HG03575 (cell line): Measurements from ENCODE around the gene GRIK4.
"Not testable (repeated sequence)": the region's sequence is repeated elsewhere in the genome, so short reads cannot be mapped to it uniquely, and the experiment has no call there.

Source experiments
- ATAC-seq: cut with Tn5 transposase; IDR thresholded peaks from one replicate; pipeline ENCODE4 v1.9.1; 2021; ENCODE audit not compliant: unreplicated experiment, insufficient number of reproducible peaks, low FRiP score; ENCODE audit errors: extremely low read depth

GRIK4 gene

DNA sequence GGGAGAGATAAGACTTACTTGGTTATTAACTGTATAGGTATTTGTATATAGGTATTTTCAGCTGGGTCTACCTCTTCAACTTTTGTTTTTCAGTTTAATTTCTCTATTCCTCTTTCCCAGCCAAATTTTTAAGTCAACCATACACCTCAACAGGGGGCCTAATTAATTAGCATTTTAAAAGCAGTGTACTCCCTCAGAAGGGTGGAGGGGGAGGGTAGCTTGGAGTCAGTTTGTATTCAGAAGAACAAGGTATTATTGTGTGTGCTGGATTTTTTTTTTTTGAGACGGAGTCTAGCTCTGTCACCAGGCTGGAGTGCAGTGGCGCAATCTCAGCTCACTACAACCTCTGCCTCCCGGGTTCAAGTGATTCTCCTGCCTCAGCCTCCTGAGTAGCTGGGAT is 8.0 kb upstream of the GRIK4 start:
- not testable (repeated sequence) for ATAC-seq

DNA sequence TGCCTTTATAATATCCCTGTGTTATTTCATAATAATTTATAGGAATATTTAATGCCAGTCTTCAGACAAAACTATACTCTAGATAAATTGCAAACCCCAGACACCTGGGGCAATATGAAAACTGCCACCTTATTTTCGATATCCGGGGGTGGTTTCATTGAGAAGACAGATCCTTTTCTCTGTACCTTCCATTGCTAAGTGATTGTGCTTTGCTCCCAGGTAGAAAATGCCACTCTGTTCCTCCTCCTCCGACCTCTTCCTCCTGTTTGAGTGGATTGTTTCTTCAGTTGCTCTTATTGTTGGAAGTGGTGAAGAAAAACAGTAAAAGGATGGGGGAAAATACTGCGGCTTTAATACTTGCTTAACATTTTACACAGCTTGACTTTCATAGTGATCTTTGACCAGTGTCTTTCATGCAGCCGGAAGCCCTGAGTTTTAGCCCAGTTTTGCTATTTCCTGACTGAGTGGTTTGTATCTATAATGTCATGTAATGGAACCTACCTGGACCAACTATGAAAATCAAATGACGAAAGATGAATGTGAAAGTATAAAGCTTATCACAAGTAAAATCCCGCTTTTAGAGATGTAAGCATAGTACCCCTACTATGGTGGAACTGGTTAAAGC is 5.6 kb upstream of the GRIK4 start:
- ATAC-seq: no peak

DNA sequence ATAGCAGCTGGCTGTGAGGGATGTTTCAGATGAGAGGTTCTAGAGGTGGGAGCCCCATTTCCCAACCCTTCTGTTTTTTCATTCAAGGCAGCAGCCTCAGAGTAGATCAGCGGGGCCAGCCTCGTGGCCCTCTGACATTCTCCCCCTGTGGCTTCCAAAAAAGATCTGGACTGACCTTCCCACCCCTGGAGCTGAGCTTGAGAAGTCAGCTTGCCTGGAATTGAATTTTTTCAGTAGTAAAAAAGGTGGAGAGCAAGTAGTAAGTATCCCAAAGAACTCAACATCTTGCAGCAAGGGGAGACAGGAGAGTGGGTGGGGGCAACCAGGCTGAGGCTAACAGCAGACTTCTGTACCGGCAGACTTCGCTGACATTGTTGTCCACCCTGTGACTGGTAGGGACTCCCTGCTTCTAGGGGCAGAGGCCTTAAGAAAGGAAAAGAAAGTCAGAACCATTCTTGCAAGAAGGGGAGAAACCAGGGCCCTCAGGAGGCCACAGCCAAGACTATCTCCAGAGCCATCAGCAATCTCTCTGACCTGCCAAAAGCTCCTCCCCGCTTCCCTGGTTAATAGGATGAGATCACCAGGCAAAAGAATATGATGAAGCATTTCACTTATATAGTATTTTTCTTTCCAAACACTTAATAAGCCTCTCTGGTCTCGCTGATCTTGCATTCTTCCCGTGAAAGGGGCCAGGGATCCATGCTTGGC is 2.0 kb upstream of the GRIK4 start:
- no peak for ATAC-seq

DNA sequence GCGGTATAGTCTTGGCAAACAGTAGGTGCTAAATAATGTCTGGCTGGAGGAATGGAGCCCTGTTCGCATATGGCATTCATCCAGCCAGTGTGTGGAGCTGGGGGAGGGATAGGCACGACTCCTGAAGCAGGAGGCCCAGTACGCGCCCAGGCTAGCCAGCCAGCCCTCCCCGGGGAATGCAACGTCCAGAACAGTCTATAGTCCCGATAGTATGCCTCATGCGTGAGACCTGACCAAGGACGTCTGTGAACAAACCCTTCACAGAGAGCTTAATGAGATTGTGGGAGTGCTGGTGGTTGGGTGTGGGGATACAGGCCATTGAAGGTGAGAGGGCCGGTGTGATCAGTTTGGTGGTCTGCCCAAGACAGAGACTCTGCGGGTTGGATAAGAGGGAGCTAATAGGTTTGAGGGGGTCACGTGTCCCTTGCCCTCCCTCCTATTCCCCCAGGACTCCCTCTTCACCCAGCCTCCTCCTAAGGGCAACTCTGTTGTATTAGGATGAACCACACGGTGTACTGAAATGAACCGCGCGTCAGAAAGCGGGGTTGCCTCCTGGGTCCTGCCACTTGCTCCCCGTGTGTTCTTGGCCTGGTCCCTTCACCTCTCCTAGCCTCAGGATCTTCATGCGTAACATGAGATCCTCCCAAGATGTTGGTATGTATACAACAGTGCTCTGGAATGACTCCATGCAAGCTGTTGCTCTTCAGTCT is 987 bp upstream of the GRIK4 start:
- ATAC-seq: no peak

DNA sequence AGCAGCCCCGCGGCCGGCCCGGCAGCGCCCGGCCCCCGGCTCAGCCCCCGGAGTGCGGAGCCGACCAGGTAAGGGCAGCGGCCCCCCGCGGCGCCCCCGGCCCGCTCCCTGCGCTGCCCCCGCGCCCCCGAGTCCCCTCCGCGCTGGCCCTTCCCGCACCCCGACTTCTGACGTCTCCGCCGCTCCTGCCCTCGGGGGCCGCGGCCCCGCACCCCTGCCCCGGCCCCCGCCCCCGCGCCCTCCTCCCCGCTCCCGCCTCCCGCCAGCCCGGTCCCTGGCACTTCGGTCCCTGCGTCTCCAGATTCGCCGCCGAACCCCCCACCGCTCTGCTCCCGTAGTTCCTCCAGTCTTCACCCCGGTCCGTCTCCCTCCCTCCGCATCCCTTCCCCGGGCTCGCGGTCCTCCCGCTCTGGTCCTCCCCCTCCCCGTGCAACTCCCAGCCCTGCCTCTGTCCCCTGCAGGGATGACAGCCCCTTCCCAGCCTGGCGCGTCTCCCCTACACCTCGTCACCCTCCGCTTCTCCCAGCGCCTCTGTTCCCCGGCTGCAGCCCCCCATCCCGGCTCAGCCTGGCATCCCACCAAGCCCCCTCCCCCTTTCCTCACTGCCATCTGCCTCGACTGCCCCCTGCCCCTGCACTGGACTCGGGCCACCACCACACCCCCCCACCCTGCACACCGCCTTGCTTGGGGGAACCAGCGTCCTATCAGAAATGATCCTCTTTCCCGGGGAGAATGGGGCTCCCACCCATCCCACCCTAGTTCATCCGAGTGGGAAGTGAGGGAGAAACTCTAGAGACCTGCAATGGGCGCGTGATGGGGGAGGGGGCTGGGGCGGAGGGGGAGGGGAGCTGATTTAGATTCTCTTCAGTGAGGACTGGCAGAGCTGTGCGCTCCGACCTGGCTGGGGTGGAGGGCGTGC is 531 bp downstream of the GRIK4 start:
- no peak for ATAC-seq

DNA sequence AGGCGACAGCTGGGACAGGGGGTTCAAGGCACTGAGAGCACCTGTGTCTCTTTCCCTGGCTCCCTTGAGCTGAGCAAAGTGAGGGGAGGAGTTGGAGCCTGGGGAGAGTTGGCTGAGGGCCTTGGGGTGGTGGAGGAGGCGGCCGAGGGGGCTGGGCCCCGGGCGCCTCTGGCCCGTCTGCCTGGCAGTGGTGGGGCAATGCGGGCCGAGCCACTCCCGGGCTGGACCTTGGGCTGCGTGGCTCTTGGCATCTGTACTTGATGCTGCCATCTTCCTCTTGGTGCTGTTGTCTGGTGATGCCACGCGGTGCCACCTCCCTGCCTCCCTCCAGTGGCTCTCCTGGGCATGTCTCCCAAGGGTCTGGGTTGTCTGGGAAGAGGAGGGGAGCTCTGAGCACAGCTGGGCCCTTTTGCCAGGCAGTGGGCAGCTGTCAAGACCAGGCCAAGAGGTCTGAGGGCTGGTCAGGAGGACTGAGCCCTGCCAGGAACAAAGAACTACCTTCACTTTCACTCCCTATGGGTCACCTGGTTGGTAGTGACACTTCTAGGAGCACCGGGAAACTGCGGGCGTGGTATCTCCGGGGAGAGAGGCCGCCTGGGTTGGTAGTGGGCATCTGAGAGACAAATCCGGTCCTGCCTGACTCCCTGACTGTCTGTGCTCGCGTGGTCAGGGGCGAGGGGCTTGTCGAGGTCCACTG is 1.3 kb downstream of the GRIK4 start:
- ATAC-seq: no peak

DNA sequence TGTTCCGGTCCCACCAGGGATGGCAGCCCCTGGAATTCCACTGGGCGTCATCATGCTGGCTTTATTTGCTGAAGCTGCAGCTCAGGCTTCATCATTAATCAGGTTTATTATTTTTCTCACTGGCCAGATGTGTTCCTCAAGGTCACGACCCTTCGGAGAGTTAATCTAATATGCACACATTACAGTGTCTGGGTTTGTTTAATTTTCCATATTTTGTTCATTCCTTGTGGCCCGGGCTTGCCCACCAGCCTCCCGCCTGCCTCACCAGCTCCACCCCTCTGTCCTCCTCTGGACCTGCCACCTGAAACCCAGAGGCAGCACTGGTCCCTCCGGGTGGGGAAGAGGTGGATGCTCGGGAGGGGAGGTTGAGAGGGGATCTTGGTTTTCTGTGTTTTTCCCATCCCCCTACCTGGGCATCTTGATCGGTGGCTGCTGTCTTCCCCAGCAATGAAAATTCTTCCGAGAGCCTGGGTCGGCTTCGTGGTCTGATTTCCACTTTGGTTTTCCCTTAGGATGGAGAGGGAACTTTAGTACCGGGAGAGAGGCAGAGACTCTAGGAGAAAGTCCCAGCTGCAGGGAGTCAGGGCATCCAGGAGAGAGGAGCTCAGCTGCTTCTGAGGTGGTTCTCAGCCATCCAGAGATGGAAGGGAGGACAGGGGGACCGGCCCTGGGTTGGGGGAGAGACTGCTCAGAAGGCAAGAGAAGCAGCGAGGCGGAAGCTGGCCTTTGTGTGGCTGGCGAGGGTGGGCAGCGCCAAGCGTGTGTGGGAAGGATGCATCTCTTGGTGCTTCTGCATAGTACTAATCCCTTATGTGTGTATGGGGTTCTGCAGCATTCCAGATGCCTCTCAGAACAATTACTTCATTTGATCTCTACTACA is 2.1 kb downstream of the GRIK4 start:
- no peak for ATAC-seq

DNA sequence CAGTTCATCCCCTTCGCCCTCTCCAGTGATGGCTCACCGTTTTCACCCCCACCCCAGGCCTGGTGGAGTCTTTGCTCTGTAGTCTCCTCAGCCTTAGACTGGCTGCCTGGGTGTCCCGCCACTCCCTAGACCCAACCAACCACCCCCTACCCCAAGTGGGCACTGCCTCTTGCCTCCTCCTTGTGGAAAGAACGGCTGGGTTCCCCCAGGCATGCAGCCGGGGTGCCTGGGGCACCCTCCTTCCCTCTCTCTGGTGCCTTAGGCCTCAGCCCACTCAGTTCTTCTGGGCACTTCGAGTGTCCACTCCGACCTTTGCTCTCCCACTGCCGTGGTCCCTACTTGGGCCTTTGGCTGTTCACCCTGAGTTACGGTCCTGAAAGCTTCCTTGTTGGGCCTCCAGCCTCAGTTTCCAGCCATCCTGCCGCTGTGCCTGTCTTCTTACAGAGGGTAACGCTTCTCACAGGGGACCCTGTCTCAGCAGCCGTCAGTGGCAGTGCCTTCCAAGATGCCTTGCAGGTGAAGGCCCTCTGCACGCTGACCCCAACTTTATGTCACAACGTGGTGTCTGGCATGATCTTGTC is 3.1 kb downstream of the GRIK4 start:
- ATAC-seq: no peak

DNA sequence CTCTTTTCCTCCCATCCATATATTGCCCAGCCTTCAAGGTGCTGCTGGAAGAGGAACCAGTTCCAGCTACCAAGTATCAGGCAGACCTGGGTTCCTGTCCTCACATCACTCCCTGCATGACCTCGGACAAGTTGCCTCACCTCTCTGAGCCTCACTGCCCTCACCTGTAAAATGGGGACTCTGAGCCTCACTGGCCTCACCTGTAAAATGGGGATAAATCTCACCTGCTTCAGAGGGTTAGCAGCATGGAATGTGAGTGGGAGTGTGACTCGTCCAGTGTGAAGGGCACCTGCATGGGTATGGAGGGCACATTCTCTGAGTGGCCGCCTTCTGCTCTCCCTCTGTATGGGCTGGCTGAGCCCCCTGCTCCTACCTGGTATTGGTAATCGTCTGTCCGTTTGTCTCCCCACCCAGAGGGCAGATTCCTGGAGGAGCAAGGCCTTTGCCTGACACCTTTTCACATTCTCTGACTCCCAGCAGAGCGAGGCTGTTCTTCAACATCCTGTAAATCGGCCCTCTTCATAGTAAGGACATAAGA is 3.7 kb downstream of the GRIK4 start:
- ATAC-seq: no peak

DNA sequence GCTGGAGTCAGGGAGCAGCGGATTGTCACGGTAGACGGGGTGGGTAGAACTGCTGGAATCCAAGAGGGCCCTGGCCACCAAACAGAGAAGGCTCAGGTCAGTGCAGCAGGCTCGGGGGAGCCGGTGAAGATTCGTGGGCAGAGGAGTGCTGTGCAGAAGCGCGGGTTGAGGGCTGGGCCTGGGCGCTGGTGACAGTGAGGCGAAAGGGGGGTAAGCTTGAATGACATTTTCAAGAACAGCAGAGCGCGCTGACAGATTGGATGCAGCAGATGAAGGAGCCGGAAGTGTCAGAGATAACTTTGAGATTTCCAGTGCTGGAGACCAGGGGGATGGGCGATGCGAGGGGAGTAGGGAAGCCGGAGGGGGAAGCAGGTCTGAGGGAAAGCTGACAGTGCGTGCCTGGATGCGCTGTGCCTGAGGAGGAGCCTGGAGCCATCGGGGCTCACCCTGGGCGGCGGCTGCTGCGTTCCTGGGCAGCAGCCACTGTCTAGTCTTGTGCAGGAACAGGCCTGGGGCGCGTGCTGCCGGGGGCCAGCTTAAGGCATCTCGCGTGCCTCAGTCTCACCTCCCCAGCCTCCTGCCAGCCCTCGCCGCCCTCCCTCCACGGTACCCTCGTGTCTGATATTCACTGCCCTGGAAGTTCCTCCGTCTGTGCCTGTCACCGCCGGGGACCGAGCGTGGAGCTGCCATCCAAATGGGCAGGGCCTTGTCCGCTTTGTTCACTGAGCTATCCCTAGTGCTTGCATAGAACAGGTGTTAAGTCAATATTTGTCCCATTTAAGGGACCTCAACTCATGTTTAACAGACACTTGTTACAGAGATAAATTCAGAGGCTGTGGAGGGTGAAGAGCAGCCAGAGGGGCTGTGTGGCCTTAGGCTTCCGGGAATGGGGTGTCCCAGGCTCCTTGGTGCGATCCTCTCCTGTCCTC is 5.2 kb downstream of the GRIK4 start:
- ATAC-seq: no peak

DNA sequence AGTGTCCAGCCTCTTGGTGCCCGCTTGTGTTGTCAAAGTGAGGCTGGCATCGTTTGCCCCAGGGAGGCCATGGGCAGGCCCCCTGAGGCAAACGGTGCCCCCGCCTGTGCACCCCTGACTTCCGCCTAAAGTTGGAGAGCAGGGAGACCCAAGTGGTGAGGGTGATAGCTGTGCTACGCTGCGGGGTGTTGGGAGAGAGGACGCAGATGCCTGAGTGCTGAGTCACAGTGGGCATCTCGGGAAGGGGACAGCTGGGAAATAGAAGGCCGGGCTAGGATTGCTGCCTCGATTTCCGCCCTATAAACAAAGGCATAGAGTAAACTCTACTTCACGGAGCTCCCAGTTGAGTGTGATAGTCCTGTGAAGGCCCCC is 5.8 kb downstream of the GRIK4 start:
- ATAC-seq: no peak

DNA sequence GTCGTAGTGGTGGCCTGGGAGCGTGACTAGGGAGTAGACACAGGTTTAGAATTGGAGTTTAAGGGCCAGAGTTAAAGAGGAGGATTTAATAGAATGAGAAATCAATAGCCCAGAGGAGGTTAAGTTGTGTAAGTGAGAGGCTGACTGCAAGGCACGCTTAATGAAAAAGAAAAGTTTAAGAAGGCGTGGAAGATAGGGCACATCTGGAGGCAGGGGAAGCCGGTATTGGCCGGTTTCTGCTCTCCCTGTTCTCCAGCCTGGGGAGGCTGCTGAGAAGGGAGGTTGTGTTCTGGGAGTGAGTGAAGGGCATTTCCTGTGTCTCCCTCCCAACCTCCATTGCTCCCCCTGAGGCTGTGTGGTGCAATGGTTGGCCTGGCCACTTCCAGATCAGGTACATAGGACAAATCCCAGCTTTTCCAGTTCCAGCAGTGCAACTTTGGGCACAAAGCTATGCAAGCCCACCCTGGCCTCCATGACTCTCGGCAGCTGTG is 6.3 kb downstream of the GRIK4 start:
- ATAC-seq: no peak

DNA sequence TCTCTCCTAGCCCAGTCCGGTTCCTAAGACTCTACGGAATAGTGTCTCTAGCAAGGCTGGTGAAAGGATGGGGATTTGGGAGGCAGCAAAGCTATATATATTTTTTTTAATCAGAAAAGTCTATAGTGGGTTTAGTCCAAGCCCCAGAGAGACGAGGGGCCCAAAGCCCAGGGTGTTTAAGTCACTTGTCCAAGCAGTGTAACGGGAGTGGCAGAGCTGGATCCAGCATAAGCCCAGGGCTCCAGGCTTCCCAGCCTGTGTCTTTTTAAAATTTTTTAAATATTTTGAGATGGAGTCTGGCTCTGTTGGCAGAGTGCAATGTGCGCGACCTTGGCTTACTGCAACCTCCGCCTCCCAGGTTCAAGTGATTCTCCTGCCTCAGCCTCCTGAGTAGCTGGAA is 6.8 kb downstream of the GRIK4 start:
- ATAC-seq: no peak

DNA sequence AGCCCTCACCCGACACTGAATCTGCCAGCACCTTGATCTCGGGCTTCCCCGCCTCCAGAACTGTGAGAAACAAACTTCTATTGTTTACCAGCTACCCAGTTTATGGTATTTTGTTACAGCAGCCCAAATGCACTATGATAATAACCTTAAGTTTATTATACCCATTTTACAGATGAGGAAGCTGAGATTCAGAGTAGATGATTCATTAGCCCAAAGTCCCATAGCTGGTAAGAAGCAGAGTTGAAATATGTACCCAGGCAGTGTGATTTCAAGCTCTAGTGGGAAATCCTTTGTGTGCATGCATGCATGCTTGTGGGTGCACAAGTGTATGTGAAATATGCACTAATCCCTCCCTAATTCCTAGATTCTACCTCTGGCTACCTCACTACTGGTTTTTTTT is 7.9 kb downstream of the GRIK4 start:
- ATAC-seq: no peak

DNA sequence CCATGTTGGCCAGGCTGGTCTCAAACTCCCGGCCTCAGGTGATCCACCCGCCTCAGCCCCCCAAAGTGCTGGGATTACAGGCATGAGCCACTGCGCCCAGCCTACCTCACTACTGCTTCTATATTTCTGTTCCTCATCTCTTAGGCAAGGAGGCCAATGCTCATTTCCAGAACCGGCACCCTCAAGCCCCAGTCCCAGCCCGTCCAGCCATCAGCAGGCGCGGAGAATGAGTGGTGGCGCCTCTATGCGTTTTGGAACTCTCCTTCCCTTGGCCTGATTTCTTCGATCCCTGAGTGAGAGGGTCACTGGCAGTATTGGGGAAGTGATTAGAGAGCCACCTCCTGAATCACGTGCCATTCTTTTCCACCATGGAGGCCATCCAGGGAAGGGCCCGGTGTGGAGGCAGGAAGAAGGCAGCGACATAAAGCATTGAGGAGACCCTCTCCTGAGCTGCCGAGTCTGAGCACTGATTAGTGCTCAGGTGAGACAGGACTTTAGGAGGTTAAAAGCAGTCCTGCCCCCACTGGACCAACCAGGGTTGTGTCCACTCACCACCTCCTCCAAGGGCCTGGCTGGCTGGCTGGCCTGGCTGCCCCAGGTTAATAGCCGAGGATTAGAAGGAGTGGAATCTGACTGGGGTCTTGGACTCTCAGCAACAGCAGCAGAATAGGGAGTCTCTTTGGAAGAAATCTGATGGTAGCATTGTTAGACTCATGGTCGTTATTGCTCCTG is 8.7 kb downstream of the GRIK4 start:
- ATAC-seq: no peak

DNA sequence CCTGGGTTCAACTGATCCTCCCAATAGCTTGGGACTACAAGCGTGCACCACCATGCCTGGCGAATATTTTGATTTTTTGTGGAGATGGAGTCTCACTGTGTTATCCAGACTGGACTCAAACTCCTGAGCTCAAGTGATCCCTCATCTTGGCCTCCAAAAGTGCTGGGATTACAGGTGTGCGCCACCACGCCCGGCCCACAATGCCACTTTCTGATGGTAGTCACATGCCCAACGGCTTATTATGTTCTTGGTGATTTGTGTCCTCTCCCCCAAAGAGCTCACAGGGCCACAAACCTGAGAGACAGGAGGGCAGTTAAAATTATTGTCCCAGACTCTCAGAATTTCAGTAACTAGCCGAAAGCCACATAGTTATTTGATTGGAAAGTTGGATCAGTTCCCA is 9.6 kb downstream of the GRIK4 start:
- no peak for ATAC-seq
